Right renal pelvis (tissue), 4 donors: ENCODE data around the gene FREM2. TPM values are rescaled to one million over a fixed set of nuclear protein-coding genes. Genes with fewer than 3 reads are reported as not detected.

Experiments
- DNase-seq, 4 donors: peaks; one replicate each; pipeline ENCODE4 v3.0.0-alpha.2; 2013; ENCODE audit warnings: low read depth in 4 of 4, low spot score in 3 of 4, missing footprints in 1 of 4
- polyA plus RNA-seq, 4 donors: library from polyadenylated mRNA; unstranded; fragments of 120-200 nt; gene quantifications; one replicate each; pipeline ENCODE4 v1.2.1, GENCODE V29; 2013; ENCODE audit not compliant: insufficient read length in 4 of 4

The FREM2 gene
- polyA plus RNA-seq, 4 donors = 45.8 to 48.7 (median 47.1) TPM

- DNase-seq = peak in 1 of 4 donors; percentile 35
Observed at GRCh38 chr13:38687246-38688229, 661 bp downstream of the FREM2 start.

DNA sequence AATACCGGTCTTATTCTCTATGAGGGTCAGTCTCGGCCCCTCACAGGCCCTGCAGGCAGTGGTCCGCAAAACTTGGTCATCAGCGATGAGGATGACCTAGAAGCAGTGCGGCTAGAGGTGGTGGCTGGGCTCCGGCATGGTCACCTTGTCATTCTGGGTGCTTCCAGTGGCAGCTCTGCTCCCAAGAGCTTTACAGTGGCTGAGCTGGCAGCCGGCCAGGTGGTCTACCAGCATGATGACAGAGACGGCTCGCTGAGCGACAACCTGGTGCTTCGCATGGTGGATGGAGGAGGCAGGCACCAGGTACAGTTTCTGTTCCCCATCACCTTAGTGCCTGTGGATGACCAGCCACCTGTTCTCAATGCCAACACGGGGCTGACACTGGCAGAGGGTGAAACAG lies 1.8 kb downstream of the FREM2 start:
- DNase-seq = no peak

GRCh38 chr13:38690231-38690630 lies 3.4 kb downstream of the FREM2 start:
- no peak for DNase-seq

DNA sequence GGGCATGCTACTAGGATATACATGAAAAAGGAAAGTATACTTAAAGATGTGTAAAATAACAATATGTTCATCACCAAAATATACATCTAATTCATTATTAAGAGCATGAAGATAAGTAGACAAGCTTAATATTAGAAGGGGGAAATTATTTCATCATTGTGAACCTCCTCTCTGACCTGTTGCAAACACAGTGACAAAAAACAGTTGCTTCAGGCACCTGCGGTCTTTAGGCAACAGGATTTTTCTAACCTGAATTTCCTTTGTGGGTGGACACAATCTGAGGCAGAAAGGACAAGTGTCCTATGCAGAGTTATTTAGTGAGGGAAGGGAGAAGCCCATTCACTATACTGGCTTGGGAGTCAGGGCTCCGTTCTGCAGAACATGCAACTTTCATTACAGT lies 6.3 kb downstream of the FREM2 start:
- no peak for DNase-seq

GRCh38 chr13:38693641-38694040 lies 6.8 kb downstream of the FREM2 start:
- no peak for DNase-seq

DNA sequence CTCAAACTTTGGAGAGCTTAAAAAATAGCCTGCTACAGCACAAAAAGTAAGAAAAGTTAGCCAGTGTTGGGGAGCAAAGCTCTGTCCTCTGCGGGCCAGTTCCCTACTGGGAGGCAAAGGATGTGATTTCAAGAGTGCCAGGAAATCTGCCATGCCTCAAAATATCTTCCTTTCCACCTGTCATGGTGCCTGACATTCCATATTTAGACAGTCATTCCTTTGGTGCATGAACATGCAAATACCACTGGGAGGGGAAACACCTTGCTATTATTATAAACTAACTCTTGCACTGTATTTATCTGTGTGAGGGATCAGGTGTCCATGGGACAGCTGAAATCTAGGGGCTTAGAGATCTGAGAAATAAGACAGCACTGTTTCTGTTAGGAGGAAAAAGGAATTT lies 10.3 kb downstream of the FREM2 start:
- DNase-seq = no peak

DNA sequence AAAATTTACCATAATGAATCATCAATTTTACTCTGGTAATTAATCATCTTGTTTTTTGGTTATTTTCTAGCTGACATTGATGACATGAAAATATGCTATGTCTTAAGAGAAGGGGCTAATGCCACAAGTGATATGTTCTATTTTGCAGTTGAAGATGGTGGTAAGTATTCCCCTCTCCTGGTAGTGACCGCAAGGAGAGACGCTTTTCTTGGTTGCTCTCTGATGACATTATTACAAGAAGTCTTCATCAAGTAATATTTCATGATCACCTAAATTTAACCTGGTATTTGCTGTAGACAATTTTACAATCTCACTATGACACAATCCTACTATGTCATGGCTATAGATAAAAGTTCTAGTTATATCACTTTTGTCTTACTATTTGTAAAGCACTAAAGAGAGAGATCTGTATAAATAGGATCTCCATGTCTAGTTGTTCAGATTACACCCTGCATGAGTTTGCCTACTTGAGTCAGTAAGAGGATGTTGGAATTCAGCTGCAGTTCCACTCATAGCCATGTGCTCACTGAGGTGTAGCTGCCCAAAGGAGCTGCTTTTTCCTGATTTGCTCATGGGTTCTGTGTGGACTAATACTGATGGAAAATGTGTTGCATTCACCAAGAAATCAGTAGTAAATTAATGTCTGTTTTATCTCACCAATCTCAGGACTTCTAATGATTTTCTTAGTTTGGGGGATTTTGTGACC lies 10.9 kb downstream of the FREM2 start:
- DNase-seq = no peak

GRCh38 chr13:38700051-38700450 lies 13.2 kb downstream of the FREM2 start:
- DNase-seq = no peak

- DNase-seq = no peak
Observed at GRCh38 chr13:38702669-38703068, 15.8 kb downstream of the FREM2 start.

DNA sequence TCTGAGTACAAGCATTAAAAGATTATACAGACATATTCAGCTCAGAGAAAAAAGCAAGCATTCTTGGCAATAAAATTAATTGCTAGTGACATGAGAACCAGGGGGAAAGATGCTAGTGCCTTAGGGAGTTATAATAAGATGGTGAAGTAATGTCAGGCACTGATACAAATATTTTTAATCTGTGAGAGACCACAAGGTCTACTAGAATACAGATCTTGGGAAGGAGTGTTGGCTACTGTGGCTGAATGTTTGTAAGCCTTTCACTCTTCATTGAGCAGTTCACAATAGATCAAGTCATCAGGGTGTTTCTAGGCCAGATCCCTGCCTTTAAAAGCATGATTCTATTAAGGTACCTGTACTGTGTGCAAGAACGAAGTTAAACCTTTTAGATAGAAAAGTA lies 16.4 kb downstream of the FREM2 start:
- no peak for DNase-seq

DNA sequence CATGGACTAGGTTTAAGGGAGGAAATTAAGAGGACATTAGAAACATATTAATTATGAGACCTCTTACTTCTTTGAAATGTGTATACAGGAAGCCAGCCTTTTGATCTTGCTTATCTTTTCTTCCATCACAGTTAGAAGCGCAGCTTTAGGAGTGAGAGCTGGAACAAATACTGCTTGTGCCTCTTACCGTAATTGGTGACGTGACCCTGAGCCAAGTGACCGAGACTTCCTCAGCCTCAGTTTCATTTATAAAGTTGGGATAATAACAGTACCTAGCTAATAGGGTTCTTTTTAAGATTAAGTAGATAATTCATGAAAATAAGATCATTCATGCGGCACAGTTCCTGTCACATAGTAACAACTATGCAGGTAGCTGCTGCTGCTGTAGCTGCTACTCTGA lies 18.5 kb downstream of the FREM2 start:
- DNase-seq = no peak

DNA sequence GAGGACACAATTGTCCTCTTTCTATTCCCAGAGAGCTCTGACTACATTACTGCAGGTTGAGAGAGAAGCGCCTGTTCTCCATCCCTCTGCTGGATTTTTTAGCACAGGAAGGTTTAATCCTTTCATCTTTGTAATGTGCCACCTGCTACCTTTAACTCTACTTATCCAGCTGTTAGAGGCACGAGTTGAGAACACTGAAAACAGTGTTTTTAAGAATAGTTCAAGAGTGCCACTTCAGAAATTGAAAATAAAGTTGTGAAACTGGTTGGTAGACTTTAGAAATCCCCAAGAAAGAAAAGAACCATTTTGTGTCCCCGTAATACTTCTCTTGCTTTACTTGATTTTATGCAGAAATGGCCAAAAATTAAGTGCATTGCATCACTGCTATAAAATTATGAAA lies 20.6 kb downstream of the FREM2 start:
- DNase-seq = no peak

DNA sequence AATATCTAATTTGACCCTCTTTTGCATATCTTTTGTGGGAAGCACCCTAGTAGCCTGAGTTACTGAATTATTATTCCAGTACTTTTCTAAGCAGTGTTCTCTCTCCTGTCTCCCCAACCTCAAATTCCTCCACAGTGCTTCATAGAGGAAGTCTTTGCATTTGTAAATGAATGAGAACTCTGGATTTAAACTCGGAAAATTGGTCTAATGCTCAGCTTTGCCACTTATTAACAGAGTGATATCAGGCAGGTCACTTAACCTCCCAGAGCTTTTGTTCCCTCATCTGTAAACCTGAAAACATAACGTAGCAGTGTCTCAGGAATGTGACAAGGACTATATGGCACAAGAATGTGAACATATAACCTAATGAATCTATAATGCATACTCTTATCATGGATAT lies 26.2 kb downstream of the FREM2 start:
- no peak for DNase-seq

DNA sequence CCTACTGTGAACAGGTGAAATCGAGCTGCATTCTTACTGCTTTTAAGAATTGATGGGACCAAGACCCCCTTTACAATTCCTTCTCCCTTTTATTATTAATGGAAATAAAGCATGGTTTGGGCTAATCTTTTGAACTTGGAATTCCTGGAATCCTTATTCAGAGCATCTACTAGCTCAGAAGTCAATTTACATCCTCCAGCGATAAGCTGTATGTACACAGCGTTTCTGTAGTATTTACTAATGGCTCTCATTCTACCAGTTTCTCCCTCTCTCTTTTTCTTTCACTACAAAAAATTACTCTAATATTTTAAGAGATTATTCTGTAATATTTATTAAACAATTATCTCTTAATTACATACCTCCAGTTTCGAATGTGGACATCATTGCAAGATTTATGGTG lies 31.5 kb downstream of the FREM2 start:
- no peak for DNase-seq

DNA sequence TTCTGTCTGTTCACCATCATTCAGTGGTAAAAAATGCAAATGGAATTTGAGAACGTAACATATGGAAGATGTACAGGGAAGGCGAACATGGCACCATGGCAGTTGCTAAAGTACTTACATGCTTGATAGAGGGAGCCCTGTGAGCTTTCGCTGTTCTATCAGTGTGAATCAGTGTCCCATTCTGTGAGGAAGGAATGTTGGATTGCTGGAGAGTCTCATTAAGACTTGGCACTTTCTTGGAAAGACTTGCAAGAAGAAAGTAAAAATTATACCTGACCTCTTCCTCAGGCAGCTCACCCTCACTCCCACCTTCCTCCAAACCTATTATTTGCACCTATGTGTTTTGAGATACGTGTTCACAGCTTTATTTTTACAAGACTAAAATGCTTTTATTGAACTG lies 43.5 kb downstream of the FREM2 start:
- no peak for DNase-seq

DNA sequence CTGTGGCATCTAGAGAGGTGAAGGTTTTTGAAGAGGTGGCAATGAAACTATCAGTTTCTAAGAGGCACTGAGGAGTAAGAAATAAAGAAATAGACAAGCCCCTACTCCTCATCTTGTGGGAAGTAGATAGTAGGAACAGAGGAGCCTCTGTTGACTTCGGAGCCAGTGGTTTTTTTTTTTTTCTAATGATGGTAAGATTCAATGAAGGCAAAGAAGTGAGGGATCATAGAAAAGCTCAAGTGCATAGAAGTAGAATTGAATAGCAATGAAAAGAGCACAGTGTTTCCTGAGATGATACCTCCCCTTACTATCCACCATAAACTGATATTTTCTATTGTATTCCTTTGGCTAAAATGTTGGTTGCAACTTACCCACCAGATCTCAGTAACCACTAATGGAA lies 46.3 kb downstream of the FREM2 start:
- DNase-seq = no peak

DNA sequence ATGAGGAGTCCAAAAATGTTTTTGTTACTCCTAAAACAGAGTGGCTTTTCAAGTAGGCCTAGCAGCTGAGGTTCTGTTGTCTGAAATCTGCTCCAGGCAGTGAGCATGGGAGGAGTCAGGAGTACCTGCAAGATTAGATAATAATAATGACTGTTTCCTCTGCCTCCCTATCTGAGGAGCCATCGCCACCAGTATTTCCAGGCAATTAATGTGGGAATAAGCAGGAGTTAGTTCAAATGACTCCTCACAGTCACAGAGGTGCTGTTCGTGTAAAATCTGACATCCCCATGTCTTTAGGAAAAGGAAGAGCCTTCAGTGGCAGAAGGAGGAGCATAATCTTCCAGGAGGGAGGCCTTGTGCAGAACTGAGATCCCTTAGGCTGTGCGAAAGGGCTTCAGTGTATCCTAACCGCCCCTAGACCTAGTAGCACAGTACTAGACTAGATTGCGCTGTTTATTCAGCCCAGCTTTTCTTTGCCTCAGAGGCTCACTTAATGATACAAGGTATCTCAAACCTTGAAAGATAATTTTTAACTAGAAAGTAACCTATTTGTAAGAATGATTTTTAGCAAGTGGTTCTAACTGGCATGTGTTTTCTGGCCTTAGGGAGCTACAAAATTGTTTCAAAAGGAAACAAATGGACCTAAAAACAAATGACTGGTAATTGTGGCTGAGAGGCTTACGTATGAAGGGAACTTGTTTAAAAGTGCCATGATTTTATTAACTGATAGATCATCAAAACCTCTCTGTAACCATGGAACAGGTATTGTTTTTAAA lies 49.0 kb downstream of the FREM2 start:
- no peak for DNase-seq

GRCh38 chr13:38743466-38743865 lies 56.6 kb downstream of the FREM2 start:
- DNase-seq = no peak

DNA sequence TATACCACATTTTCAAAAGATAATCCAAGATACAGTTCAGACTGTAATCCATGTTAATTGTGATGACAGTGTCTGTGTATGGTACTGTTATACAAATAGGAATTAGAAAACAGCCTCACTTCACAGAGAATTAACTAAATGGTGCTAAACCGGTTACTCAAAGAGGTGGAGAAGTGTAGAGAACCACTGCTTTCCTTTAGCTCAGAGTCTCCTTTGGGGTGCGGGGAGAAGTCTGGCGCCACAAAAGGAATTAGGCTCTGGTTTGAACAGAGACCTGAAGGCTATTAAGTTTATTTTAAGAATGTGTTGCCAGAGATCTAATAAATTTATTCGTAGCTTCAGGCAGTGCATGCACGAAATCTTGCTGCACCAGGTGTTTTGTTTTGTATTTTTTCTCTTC lies 65.8 kb downstream of the FREM2 start:
- no peak for DNase-seq

- no peak for DNase-seq
Observed at GRCh38 chr13:38753878-38754277, 67.0 kb downstream of the FREM2 start.

GRCh38 chr13:38755793-38756192 lies 68.9 kb downstream of the FREM2 start:
- no peak for DNase-seq
